ENCODE results near the gene ARL14EPL. TPM values are rescaled to one million over a fixed set of nuclear protein-coding genes. Genes with fewer than 3 reads are reported as not detected.

Gene ARL14EPL
- total RNA-seq (2014; rRNA removed), result 0.40 TPM in 1 of 2 replicates, not detected in the other
- polyA plus RNA-seq (2012), result not detected

GRCh38 chr5:116032094-116032517 is at the start of gene ARL14EPL:
TSS of gene ARL14EPL (plus strand) at chr5:116032472. CDS start at chr5:116051466, 18,994 bp downstream.
- peak; percentile 93 for DNase-seq (ENCODE audit: low read depth)

DNA sequence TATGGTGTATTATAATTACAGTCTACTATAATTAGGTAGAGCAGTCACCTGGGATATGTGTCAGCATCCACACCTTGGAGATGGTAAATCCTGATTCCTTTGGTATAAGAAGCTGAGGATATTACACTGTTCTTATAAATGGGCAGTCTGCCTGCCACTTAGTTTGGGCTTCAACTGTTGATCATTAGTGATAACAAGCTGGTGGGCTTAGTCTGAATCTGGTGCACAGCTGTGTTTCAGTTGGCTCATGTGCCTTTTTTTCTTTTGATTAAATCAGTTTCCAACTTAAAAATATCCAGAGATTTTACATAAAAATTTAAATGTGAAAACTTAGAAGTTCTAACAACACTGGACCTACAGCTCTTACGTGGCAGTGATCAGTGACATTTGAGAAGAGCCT is 48.8 kb upstream of the ARL14EPL start:
- DNase-seq (ENCODE audit: low read depth), result no peak

- no peak for DNase-seq (ENCODE audit: low read depth)
Measured at GRCh38 chr5:115985802-115986757, 46.2 kb upstream of the ARL14EPL start.

GRCh38 chr5:115988002-115988401 is 44.3 kb upstream of the ARL14EPL start:
- DNase-seq (ENCODE audit: low read depth), result no peak

DNA sequence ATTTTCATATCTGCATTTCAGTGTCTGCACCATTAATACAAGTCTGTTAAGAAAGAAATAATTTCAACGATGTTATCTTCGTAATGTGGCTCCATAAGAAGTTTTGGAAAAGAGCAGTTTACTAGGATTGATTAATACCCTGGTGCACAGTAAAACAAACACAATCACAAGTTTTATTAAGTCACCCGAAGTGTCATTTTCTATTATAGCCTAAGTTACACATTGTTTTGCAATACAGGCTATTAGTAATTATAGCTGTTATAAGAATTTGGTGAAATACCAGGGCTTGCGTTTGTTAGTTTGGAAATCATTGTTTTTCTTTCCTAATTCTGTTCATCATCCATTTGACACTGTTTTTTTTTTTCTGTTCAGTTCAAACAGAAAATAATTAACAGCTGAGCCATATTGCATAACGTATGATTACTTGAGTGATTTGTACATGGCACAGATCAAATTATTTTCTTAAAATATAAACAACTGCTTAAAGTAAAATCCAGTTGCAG is 39.4 kb upstream of the ARL14EPL start:
- no peak for DNase-seq (ENCODE audit: low read depth)

GRCh38 chr5:115995351-115995750 is 36.9 kb upstream of the ARL14EPL start:
- DNase-seq (ENCODE audit: low read depth), result no peak

DNA sequence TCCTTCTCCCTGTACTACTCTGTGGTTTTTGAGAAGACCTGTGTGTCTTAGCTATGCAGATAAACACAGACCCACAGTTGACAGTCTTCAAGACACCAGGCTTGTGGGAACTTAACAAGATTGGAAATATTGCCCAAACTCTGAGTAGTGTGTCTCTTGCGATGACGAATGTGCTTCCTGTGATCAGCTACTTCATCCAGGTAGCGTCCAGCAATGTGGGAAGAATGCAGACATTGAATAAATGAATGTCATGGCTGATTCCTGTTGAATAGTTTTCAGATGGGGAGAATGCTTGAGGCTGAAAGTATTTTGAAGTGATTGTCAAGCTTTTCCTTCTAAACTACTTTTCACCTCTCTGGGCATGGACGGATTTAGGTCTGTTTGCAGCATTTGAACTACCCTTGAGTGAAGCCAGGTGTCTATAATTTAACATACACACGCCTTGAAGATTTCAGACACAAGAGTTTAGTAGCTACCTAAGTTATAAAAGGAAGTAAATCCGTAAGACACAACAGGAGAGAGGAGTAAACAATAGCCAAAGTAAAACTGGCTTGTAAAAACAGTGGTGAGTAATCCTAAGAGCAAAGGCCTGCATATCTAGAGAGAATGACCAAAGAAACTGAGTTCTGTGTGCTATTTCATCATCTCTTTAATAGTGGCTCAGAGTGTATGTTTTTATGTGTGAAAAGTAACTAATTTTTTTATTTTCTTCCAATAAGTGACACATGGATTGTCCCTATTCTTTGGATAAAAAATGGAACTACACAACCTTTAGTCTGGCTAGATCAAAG is 30.0 kb upstream of the ARL14EPL start:
- DNase-seq (ENCODE audit: low read depth), result no peak

- DNase-seq (ENCODE audit: low read depth), result no peak
Measured at GRCh38 chr5:116004248-116004647, 28.0 kb upstream of the ARL14EPL start.

DNA sequence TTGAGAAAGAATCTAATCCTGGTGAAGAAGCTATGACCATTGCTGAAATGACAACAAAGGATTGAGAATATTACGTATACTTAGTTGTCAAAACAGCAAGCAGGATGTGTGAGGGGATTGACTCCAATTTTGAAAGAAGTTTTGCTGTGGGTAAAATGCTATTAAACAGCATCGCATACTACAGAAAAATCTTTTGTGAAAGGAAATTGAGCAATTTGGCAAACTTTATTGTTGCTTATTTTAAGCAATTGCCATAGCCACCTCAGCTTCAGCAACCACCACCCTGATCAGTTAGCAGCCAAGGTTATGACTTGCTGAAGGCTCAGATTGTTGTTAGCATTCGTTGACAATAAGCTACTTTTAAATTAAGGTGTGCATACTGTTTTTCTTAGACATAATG is 22.5 kb upstream of the ARL14EPL start:
- DNase-seq (ENCODE audit: low read depth), result no peak

DNA sequence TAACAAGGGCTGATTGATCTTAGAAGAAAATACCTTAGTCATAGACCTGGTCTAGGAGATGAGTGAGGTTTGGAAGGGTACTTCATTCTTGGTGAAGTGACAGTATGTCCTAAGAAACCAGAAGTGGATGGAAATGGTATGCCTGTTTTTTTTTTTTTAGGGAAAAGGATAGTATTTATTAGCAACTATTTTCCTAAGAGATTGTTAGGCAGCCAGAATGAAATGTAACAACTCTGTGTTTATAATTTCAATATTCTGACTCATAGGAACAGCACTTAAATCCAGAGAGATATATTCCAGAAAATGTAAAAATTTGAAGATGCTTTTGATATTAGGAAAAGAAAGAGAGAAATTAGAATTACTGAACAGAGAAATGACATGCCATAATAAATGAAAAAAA is 21.2 kb upstream of the ARL14EPL start:
- DNase-seq (ENCODE audit: low read depth), result no peak

DNA sequence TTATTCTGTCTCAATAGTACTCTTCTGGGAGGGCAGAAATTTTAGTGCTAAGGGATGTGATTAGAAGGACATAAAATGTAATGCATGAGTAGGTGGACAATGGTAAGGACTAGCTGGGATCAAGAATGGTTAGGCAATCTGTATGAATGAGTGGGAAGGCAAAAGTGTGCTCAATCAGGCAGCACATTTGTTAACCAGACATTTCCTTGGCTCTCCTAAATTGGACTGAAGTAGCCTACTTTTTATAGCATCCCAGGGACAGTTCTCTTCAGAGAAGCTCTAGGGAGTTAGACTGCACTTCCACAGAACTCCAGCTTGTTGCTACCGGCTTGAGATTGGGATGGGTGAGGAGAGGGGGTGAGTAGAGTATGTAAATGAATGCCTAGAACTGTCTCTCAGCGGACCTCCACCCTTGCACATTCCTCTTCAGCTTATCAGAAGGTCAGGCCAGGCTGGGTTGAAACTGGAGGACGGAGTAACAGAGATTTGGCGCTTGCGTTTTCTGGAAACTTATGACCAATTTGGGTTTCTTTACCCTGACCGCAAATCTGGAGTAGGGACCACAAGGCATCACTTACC is 19.0 kb upstream of the ARL14EPL start:
- no peak for DNase-seq (ENCODE audit: low read depth)

- DNase-seq (ENCODE audit: low read depth), result peak; percentile 10
Measured at GRCh38 chr5:116013936-116014335, 18.3 kb upstream of the ARL14EPL start.

DNA sequence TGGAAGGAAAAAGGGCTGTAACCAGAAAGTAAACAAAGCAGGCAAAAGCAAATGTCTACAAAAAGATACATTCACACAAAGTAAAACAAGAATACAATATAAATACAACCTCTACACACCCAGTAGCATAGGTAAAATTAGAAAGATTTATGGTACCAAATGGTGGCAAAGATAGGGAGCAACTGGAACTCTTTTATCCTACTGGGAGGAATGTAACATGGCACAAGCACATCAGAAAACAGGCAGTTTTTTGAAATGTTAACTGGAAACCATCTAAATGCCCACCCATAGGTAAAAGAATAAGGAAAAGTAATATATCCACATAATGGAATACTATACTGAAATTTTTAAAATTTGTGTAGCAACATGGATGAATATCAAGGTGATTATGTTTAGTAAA is 8.7 kb upstream of the ARL14EPL start:
- DNase-seq (ENCODE audit: low read depth), result no peak

DNA sequence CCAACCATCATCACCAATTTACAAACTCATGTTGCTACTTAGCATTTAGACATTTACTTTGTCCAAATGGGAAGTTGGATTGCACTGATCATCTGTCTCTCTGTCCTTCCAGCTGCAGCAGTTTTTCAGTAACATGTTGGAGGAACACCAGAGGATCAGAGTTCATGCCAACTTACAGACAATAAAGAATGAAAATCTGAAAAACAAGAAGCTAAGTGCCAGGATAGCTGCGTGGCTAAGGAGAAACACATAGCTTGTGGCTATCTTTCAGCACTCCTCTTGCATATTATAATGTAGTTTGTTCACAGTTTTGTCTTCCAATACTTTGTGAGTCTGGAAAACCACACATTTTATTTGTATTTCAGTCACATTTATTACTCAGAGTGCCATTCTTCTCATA is 6.4 kb upstream of the ARL14EPL start:
- no peak for DNase-seq (ENCODE audit: low read depth)

- DNase-seq (ENCODE audit: low read depth), result no peak
Measured at GRCh38 chr5:116032991-116033390, 719 bp downstream of the ARL14EPL start.

- DNase-seq (ENCODE audit: low read depth), result peak; percentile 49
Measured at GRCh38 chr5:116035123-116035522, 2.9 kb downstream of the ARL14EPL start.

DNA sequence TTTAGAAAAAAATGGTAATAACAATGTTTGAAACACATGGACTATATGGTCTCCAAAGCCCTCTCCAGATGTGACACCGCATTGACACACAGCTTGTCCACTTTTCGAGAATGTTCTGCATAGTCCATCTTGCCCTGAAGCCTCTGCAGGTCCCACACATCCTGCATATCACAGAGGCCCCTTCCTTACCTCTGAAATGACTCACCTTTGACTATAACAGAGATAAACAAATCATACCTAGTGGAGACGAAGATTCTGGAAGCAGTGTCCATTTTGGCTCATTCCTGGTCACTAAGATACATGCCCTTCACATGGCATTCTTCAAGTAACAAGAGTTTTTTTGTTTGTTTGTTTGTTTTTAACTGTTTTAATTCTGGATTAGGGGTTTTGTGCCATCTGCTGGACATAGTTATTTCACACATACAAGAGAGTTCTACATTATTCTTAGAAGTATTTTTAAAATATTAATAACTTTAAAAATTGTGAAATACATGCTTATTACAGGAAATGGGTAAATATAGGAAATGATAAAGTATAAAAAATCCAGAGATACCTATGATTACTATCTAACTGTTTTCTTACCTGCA is 5.1 kb downstream of the ARL14EPL start:
- peak; percentile 17 for DNase-seq (ENCODE audit: low read depth)

DNA sequence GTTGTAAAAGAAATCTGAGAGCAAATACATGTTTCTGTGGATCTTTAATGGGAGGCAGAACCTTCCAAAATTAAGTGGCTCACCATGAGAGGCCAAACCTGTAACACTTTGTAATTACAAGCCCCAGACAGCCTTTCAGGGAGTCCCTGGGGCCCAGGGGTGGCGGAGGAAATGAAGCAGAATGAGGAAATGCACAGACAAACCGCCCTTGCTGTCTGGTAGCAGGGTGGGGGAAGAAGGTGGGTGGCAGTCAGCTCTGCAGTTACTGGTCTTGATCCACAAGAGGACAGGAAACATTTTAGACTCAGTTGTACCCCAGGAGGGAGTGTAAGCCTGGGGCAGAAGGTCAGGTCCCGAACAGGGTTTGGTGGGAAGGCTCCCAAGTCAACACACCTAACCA is 6.5 kb downstream of the ARL14EPL start:
- DNase-seq (ENCODE audit: low read depth), result no peak

DNA sequence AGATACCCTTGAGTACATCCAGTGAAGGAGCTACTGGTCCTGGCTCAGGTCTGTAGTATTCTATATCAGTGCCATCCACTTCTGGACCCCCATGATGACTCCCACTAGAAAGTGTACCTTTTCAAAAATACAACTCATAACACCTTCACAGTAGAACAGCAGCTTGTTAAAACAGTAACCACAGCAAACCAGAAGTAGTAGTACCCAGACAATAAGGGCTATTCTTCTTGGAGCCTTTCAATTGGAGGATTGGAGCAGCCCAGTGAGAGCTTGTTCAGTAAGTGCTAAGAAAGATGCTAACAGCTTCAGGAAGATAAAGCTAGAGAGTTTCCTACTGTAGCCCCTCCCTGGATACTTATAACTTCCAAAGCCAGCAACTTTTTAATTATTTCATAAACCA is 10.1 kb downstream of the ARL14EPL start:
- no peak for DNase-seq (ENCODE audit: low read depth)

DNA sequence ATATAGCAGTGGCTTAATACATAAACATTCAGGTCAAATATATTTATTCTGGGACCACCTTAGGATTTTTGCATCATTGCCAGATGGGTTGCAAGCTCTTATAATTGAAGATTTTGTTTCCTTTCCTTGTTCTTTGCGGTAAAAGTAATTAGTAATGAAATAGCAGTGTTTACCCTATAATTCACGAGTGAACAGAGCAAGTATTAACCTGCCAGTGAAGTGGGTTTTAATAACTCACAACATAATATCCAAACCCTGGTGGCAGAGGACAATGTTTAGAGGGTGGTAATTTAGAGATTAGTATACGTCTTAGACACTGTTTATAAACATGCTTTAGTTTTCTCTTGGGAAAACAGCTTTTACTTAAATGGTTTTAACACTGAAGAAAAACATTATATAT is 11.8 kb downstream of the ARL14EPL start:
- no peak for DNase-seq (ENCODE audit: low read depth)

DNA sequence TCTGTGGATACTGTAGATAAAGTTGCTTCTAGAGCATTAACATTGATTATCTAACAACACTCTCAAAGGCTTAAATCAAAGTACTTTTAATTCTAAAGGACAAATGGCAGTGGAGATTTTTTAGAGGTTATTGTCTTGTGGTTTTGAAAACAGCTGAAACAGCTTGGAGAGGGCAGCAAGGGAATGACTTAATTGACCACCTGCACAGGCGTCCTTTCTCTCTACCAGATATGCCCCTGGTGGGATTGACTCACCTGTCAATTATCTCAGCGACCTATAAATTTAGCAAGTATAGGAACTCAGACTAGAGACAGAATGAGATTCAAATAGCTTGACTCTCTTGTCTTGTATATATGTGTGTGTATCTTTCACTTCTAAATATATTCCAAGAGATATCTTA is 13.5 kb downstream of the ARL14EPL start:
- DNase-seq (ENCODE audit: low read depth), result peak; percentile 86
